ENCODE measurements around the gene GAS7. TPM values are rescaled to one million over a fixed set of nuclear protein-coding genes. Genes with fewer than 3 reads are reported as not detected.

The GAS7 gene
- total RNA-seq, 1 donor from 2014 or later: 78.0 TPM

- Histone ChIP-seq H3K4me1 (no peaks in the 10 kb centered on the region), H3K27me3 (no peaks in the 10 kb centered on the region), H3K27ac (no peak overlapping the region), H3K36me3 (no peaks in the 10 kb centered on the region), H3K4me3 (no peak overlapping the region), H3K9me3 (peaks cover 0 to 7% of the 10 kb centered on the region in 2 donors)
- no peak for DNase-seq (ENCODE audit: low spot score in 2 of 2)
- intact Hi-C loops (cut with DNase I): no loop called here
- TF ChIP-seq, protein P1, sequence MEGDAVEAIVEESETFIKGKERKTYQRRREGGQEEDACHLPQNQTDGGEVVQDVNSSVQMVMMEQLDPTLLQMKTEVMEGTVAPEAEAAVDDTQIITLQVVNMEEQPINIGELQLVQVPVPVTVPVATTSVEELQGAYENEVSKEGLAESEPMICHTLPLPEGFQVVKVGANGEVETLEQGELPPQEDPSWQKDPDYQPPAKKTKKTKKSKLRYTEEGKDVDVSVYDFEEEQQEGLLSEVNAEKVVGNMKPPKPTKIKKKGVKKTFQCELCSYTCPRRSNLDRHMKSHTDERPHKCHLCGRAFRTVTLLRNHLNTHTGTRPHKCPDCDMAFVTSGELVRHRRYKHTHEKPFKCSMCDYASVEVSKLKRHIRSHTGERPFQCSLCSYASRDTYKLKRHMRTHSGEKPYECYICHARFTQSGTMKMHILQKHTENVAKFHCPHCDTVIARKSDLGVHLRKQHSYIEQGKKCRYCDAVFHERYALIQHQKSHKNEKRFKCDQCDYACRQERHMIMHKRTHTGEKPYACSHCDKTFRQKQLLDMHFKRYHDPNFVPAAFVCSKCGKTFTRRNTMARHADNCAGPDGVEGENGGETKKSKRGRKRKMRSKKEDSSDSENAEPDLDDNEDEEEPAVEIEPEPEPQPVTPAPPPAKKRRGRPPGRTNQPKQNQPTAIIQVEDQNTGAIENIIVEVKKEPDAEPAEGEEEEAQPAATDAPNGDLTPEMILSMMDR (IDR thresholded peaks at IDR 0.05): no peak
Measured at GRCh38 chr17:9886141-9886930, 312.1 kb downstream of the GAS7 start.

DNA sequence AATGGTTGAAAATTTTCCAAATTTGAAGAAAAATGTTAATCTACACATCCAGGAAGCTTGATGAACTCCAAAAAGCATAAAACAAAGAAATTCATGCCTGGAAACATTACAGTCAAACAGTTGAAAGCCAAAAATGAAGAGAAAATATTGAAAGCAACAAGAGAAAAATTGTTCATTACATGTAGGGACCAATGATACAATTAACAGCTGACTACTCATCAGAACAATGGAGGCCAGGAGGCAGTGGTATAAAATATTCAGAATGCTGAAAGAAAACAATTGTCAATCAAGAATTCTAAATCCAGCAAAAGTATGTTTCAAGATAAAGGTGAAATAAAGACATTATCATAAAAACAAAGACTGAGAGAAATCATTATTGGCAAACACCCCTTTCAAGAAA, 315.0 kb downstream of the GAS7 start:
- TF ChIP-seq, protein P1 (IDR thresholded peaks at IDR 0.05): no peak
- intact Hi-C loops (cut with DNase I): no loop called here

DNA sequence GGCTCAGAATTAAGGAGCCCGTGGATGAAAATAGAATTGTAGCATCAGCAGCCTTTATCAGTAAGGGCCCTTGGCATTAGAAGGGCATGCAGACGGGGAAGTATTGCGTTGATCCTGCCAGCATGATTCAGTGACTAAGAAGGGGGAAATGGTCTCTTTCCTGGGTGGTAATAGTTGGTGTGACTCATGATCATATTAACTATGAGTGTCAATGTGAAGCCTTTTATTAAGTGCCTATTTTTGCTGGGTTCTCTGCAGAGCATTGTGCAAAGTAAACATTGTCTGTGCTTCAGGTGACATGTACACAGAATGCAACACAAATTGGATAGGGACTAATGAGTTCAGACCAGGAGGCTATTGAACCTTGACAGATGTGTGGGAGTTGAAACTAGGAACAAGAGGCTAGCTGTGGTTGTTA, 317.8 kb downstream of the GAS7 start:
- no peak overlapping the region for H3K27ac ChIP-seq
- DNase-seq (ENCODE audit: low spot score in 2 of 2): no peak
- TF ChIP-seq, protein P1 (IDR thresholded peaks at IDR 0.05): no peak
- H3K4me3 ChIP-seq: no peak overlapping the region
- H3K36me3 ChIP-seq: no peaks in the 10 kb centered on the region
- H3K27me3 ChIP-seq: no peaks in the 10 kb centered on the region
- no peaks in the 10 kb centered on the region for H3K4me1 ChIP-seq
- peaks cover 0 to 7% of the 10 kb centered on the region in 2 donors for H3K9me3 ChIP-seq
- intact Hi-C loops (cut with DNase I): no loop called here

More for the DNA sequence above, 315.0 kb downstream of the GAS7 start:
- peaks cover 0 to 7% of the 10 kb centered on the region in 2 donors for H3K9me3 ChIP-seq
- no peaks in the 10 kb centered on the region for H3K36me3 ChIP-seq
- DNase-seq (ENCODE audit: low spot score in 2 of 2): no peak
- H3K27me3 ChIP-seq: no peaks in the 10 kb centered on the region
- H3K4me3 ChIP-seq: no peak overlapping the region
- no peaks in the 10 kb centered on the region for H3K4me1 ChIP-seq
- H3K27ac ChIP-seq: no peak overlapping the region

GRCh38 chr17:9878786-9879525, 319.4 kb downstream of the GAS7 start:
- H3K27me3 ChIP-seq: no peaks in the 10 kb centered on the region
- H3K36me3 ChIP-seq: no peaks in the 10 kb centered on the region
- H3K4me3 ChIP-seq: no peak overlapping the region
- H3K4me1 ChIP-seq: no peaks in the 10 kb centered on the region
- TF ChIP-seq, protein P1 (IDR thresholded peaks at IDR 0.05): no peak
- intact Hi-C loops (cut with DNase I): no loop called here
- H3K9me3 ChIP-seq: peaks cover 0 to 7% of the 10 kb centered on the region in 2 donors
- DNase-seq (ENCODE audit: low spot score in 2 of 2): no peak
- H3K27ac ChIP-seq: no peak overlapping the region

DNA sequence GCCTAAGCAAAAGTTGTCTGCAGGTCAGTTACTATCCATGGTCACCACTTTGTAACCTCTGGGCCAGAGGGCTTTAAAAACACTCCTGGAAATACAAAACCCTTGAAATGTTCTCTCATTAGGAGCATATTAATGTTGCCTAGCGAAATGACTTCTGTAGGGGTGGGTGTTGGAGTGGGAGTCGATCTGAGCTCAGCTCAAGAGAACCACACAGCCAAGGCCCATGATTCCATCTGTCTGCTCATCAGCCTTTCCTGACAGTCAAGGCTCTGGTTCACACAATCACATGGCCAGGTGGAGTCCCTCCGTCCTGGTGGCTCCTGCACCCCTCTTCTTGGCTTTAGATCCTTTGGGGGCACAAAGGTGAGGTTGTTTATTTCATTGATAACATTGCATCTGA, 320.1 kb downstream of the GAS7 start:
- Histone ChIP-seq H3K27me3 (no peaks in the 10 kb centered on the region), H3K4me1 (no peaks in the 10 kb centered on the region), H3K4me3 (no peak overlapping the region), H3K36me3 (no peaks in the 10 kb centered on the region), H3K27ac (no peak overlapping the region), H3K9me3 (peaks cover 0 to 7% of the 10 kb centered on the region in 2 donors)
- TF ChIP-seq, protein P1 (IDR thresholded peaks at IDR 0.05): no peak
- intact Hi-C loops (cut with DNase I): no loop called here
- no peak for DNase-seq (ENCODE audit: low spot score in 2 of 2)

Data from ascending aorta (tissue), 2 donors.